ENCODE data around the gene ZNF648. TPM values are rescaled to one million over a fixed set of nuclear protein-coding genes. Genes with fewer than 3 reads are reported as not detected.

The ZNF648 gene
- total and polyA plus RNA-seq, 2 of the 4 experiments (the other 2 are of a cell fraction), result not detected

DNA sequence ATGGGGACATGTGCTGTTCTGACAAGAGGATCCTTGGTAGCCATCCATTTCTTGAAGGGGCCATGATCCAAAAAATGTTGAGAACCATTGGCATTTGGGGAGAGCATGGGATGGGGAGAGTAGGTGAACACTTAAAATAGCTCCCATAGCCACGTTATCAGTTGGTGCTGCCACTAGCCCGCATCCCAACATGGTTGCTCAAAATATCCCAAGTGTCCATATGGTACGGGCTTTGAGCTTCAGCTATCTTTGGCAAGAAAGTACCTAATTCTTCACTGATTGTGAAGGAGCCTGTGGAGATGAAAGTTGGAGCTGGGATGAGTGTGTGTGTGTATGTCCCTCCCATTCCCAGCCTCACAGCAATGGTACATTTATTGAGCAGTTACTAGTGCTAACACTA lies 3.1 kb upstream of the ZNF648 start:
- H4K8ac ChIP-seq (ENCODE audit: low read depth in 2 of 2, low read length in 2 of 2), result no peak overlapping the region
- POLR2A ChIA-PET (ENCODE audit: unreplicated experiment), result no interaction called here
- H3K4me3 ChIP-seq (ENCODE audit: insufficient read depth, low read depth, low read length), result no peak overlapping the region
- H3K9me3 ChIP-seq (ENCODE audit: control insufficient read depth, insufficient read depth, low read length), result no peaks in the 10 kb centered on the region
- DNase-seq (no peak), ATAC-seq (ENCODE audit: low read depth) (no peak)
- H2BK15ac ChIP-seq (ENCODE audit: low read depth, low read length), result no peak overlapping the region
- H3K23ac ChIP-seq (ENCODE audit: low read depth, low read length), result no peak overlapping the region
- H2BK5ac ChIP-seq (ENCODE audit: low read depth, low read length, poor library complexity, severe bottlenecking), result no peak overlapping the region
- H4K5ac ChIP-seq (ENCODE audit: low read depth, low read length), result no peak overlapping the region
- no peak overlapping the region for H2BK20ac ChIP-seq (ENCODE audit: low read depth, low read length)
- no peak overlapping the region for H3K27ac ChIP-seq (ENCODE audit: insufficient read depth, low read length)
- H3K9me1 ChIP-seq (ENCODE audit: insufficient read depth, low read length), result no peaks in the 10 kb centered on the region
- H3K4ac ChIP-seq (ENCODE audit: low read depth, low read length), result no peak overlapping the region
- CTCF ChIA-PET, result no interaction called here
- intact Hi-C loops (cut with micrococcal nuclease) (no loop called here), in situ Hi-C loops (cut with MboI; ENCODE audit: low sequenced_read_pairs) (loop anchor here (25.0 kb wide), 1 partner anchor 852 kb away; no protein-coding TSS in a partner anchor), dilution Hi-C loops (cut with HindIII; ENCODE audit: low sequenced_read_pairs, unreplicated experiment) (no loop called here)
- BruUV-seq (replicated peaks), result no TSS peak
- no peak overlapping the region for H3K14ac ChIP-seq (replicated peaks; ENCODE audit: low read depth, low read length)
- H3K9ac ChIP-seq (ENCODE audit: low read depth, low read length), result no peak overlapping the region
- H3K4me2 ChIP-seq (ENCODE audit: low read depth, low read length), result no peak overlapping the region
- H2BK120ac ChIP-seq (ENCODE audit: low read depth, low read length), result no peak overlapping the region
- no peaks in the 10 kb centered on the region for H3K79me1 ChIP-seq (ENCODE audit: low read depth in 1 of 2, low read length in 2 of 2)
- no peak overlapping the region for H3K18ac ChIP-seq (ENCODE audit: low read depth, low read length)
- H3K27me3 ChIP-seq (ENCODE audit: control insufficient read depth, insufficient read depth, low read length), result no peaks in the 10 kb centered on the region
- H2AFZ ChIP-seq (replicated peaks; ENCODE audit: low read length, poor library complexity), result no peak overlapping the region
- no peak overlapping the region for H2AK5ac ChIP-seq (ENCODE audit: low read depth, low read length)
- no peaks in the 10 kb centered on the region for H3K36me3 ChIP-seq (ENCODE audit: control insufficient read depth, insufficient read depth, low read length)
- H2AK9ac ChIP-seq (replicated peaks; ENCODE audit: low read depth, low read length, poor library complexity), result no peak overlapping the region
- H4K20me1 ChIP-seq (ENCODE audit: insufficient read depth, low read length), result no peaks in the 10 kb centered on the region
- H4K91ac ChIP-seq (ENCODE audit: insufficient read depth, low read depth, low read length), result no peak overlapping the region
- no peak overlapping the region for H3K56ac ChIP-seq (ENCODE audit: extremely low read depth, insufficient read depth, low read length)
- H3K4me1 ChIP-seq (ENCODE audit: control insufficient read depth, insufficient read depth, low read length), result no peaks in the 10 kb centered on the region
- no CpG with 5 or more reads among the region's 3 CpGs for WGBS, 2 experiments (ENCODE audit: extremely low coverage in 2 of 2, insufficient read length in 1 of 2)
- TF ChIP-seq CEBPB (IDR thresholded peaks at IDR 0.05; ENCODE audit: low read depth, low read length) (no peak), CHD1 (IDR thresholded peaks at IDR 0.05; ENCODE audit: low read depth, low read length) (no peak), MAZ (IDR thresholded peaks at IDR 0.05; ENCODE audit: borderline replicate concordance, low read depth, low read length) (no peak)
